ENCODE data around the gene TRIM46. TPM values are rescaled to one million over a fixed set of nuclear protein-coding genes. Genes with fewer than 3 reads are reported as not detected.

The TRIM46 gene
- total and polyA plus RNA-seq, 2 of the 13 experiments (the other 11 are each of a cell fraction or from before 2014, with no cell fraction given): 0.04 to 0.09 TPM

- TF ChIP-seq GMEB1 (CRISPR knock-in tag; IDR thresholded peaks at IDR 0.05; ENCODE audit: borderline replicate concordance): peak; percentile 90
- no peak; the same call in 1 of the 2 replicates for TF ChIP-seq SNAPC2 (CRISPR knock-in tag; IDR thresholded peaks at IDR 0.05)
- TF ChIP-seq ZHX2 (IDR thresholded peaks at IDR 0.05; ENCODE audit: low read depth): no peak
- 0 out of 2 replicates have a peak, but pooled peaks have one; percentile 61 for TF ChIP-seq ZHX2 (CRISPR knock-in tag; IDR thresholded peaks at IDR 0.05; ENCODE audit: borderline replicate concordance)
- no peak; the same call in 1 of the 2 replicates for TF ChIP-seq ZBTB26 (CRISPR knock-in tag; IDR thresholded peaks at IDR 0.05; ENCODE audit: borderline replicate concordance)
- no peak for TF ChIP-seq DNMT1 (CRISPR knock-in tag; IDR thresholded peaks at IDR 0.05)
- TF ChIP-seq ZNF101 (CRISPR knock-in tag; IDR thresholded peaks at IDR 0.05; ENCODE audit: borderline replicate concordance, low read depth): 0 out of 2 replicates have a peak, but pooled peaks have one; percentile 79
- no peak for TF ChIP-seq ZNF652 (CRISPR knock-in tag; IDR thresholded peaks at IDR 0.05; ENCODE audit: borderline replicate concordance, low read depth)
- peak; percentile 91 for TF ChIP-seq IKZF5 (CRISPR knock-in tag; IDR thresholded peaks at IDR 0.05)
- no peak for TF ChIP-seq TGIF2 (CRISPR knock-in tag; IDR thresholded peaks at IDR 0.05)
- peak; percentile 48 for TF ChIP-seq ZFY (CRISPR knock-in tag; IDR thresholded peaks at IDR 0.05)
- no peak for TF ChIP-seq CENPX (CRISPR knock-in tag; IDR thresholded peaks at IDR 0.05)
- no peak for TF ChIP-seq ZNF317 (CRISPR knock-in tag; IDR thresholded peaks at IDR 0.05)
- no peak for TF ChIP-seq ZNF737 (CRISPR knock-in tag; IDR thresholded peaks at IDR 0.05; ENCODE audit: borderline replicate concordance)
- no peak for TF ChIP-seq PREB (CRISPR knock-in tag; IDR thresholded peaks at IDR 0.05)
- TF ChIP-seq ZNF430 (CRISPR knock-in tag; IDR thresholded peaks at IDR 0.05): peak; percentile 64
- TF ChIP-seq KLF6 (CRISPR knock-in tag; IDR thresholded peaks at IDR 0.05): no peak
- no peak; the same call in 1 of the 2 replicates for TF ChIP-seq ZNF232 (CRISPR knock-in tag; IDR thresholded peaks at IDR 0.05; ENCODE audit: borderline replicate concordance)
- peak; percentile 93 for TF ChIP-seq GABPB1 (CRISPR knock-in tag; IDR thresholded peaks at IDR 0.05)
Observed at GRCh38 chr1:155135415-155136028, 38.1 kb upstream of the TRIM46 start, which contains the start of gene SLC50A1 (continued).
